Heart left ventricle (tissue), 13 donors: Measurements from ENCODE around the gene RNF215.

Experiments used
- CTCF ChIP-seq, 12 donors: fragments of 200-600 bp; sonication (generic) in 4 of 12; IDR thresholded peaks; one replicate each; pipeline versions ENCODE4 v1.5.0 to v1.8.0; 2018 to 2022; ENCODE audit warnings: antibody characterized with exemption in 12 of 12, mild to moderate bottlenecking in 5 of 12
- POLR2A ChIP-seq, 2 donors: fragments of 450-650 bp; IDR thresholded peaks; one replicate each; pipeline ENCODE4 v1.6.1; 2017; ENCODE audit warnings: antibody characterized with exemption in 2 of 2, mild to moderate bottlenecking in 2 of 2, moderate library complexity in 2 of 2
- donor health status: ischemic (EF 13 %, LVEDD 7.1; RV severe dilation, severe dysfunction).
- donor health status: DM: no; HTN: yes; CAD: no.
- donor health status: DM: no; HTN: no; CAD: no.
- donor health status: ischemic (EF 25% LVEDD 6.9; RV normal size, moderate dysfunction).
- donor health status: ischemic (EF 25% LVEDD 5.7; RV mildly dilated, moderate dysfunction).
- donor health status: ischemic (EF 35%, LVEDD 5.7; RV mildly dilated, moderate dysfunction).
- donor health status: nonischemic (EF 11% LVEDD 7.7; RV severe dilation, severe dysfunction).
- donor health status: DM: yes; HTN: yes; CAD: no.
- donor health status: PGD.
- donor health status: ischemic (EF 29% LVEDD 5.4; RV normal size, mild dysfunction).
- donor health status: nonischemic (EF 23%, LVEDD 6.1; RV moderate dilation, normal function).

- TF ChIP-seq POLR2A (IDR thresholded peaks at IDR 0.05) (no peak), CTCF (IDR thresholded peaks at IDR 0.05) (no peak)
These were observed 13.6 kb downstream of the RNF215 start for GRCh38 chr22:30373331-30374325.
